PC-3 (cell line): Measurements from ENCODE around the gene GBX2.

Experiments
- EZH2phosphoT487 ChIP-seq: fragments of 300-600 bp; sonication (generic); IDR thresholded peaks from 2 replicates; pipeline ENCODE4 v1.6.1; 2018; ENCODE audit warnings: mild to moderate bottlenecking, antibody characterized with exemption, low read length, borderline replicate concordance
- TF ChIP-seq, protein P1 (sequence below): fragments of 300-600 bp; sonication (generic); conservative IDR thresholded peaks from 2 replicates; pipeline ENCODE4 v1.5.1; 2017; ENCODE audit warnings: antibody characterized with exemption, low read depth, mild to moderate bottlenecking, low read length

DNA sequence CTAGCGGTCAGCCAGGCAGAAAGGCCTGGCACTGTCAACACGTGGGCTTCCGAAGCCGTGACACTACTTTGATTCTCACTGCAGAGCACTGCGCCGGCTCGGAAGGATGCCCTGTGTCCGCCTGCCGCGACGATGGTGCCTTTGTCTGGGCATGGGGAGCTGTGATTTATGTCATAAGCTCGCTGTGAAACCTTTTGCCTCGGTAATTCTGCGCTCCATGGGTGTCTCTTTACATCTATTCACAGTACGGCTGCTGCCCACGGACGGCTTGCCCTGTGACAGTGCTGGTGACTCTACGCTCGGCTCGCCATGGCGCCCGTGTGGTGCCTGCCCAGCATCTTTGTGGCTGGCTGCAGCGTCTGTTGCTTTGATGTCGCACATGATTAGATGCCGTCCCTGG, 43.1 kb upstream of the GBX2 start:
- TF ChIP-seq, protein P1, sequence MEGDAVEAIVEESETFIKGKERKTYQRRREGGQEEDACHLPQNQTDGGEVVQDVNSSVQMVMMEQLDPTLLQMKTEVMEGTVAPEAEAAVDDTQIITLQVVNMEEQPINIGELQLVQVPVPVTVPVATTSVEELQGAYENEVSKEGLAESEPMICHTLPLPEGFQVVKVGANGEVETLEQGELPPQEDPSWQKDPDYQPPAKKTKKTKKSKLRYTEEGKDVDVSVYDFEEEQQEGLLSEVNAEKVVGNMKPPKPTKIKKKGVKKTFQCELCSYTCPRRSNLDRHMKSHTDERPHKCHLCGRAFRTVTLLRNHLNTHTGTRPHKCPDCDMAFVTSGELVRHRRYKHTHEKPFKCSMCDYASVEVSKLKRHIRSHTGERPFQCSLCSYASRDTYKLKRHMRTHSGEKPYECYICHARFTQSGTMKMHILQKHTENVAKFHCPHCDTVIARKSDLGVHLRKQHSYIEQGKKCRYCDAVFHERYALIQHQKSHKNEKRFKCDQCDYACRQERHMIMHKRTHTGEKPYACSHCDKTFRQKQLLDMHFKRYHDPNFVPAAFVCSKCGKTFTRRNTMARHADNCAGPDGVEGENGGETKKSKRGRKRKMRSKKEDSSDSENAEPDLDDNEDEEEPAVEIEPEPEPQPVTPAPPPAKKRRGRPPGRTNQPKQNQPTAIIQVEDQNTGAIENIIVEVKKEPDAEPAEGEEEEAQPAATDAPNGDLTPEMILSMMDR: no peak
- TF ChIP-seq EZH2phosphoT487: no peak
